CD8-positive, alpha-beta memory T cell (primary cell): ENCODE data around the gene ALAS1. TPM values are rescaled to one million over a fixed set of nuclear protein-coding genes. Genes with fewer than 3 reads are reported as not detected.

Experiments used
- CTCF ChIA-PET: fragments of 350-600 bp; sonication (Branson Sonifier 250); formaldehyde crosslinking; loops from one replicate; lab custom pipeline; 2021; ENCODE audit warnings: antibody characterized with exemption; lab: Charles Lee
- POLR2A ChIA-PET: fragments of 350-600 bp; sonication (Branson Sonifier 250); formaldehyde crosslinking; loops from one replicate; lab custom pipeline; 2021; ENCODE audit warnings: antibody characterized with exemption; lab: Charles Lee
- DNase-seq, 5 donors: peaks; one replicate each; pipeline versions ENCODE4 v3.0.0 to v3.0.0-alpha.2; 2020 to 2022; ENCODE audit warnings: mixed read lengths in 1 of 5
- H3K27ac ChIP-seq: one replicate; pipeline ENCODE4 v1.7.0; 2013; ENCODE audit warnings: low read depth, mild to moderate bottlenecking, low read length, moderate library complexity
- H3K27me3 ChIP-seq: 2 replicates; pipeline ENCODE4 v1.7.0; 2013; ENCODE audit warnings: low read length, mild to moderate bottlenecking; ENCODE audit not compliant: insufficient read depth, poor library complexity, severe bottlenecking
- H3K36me3 ChIP-seq: 2 replicates; pipeline ENCODE4 v1.7.0; 2013; ENCODE audit warnings: mild to moderate bottlenecking, low read length, moderate library complexity; ENCODE audit not compliant: insufficient read depth
- H3K4me1 ChIP-seq: 2 replicates; pipeline ENCODE4 v1.7.0; 2013; ENCODE audit warnings: mild to moderate bottlenecking, low read length, moderate library complexity; ENCODE audit not compliant: insufficient read depth
- H3K4me3 ChIP-seq: 2 replicates; pipeline ENCODE4 v1.7.0; 2013; ENCODE audit warnings: mild to moderate bottlenecking, low read length
- H3K9me3 ChIP-seq: 2 replicates; pipeline ENCODE4 v1.7.0; 2013; ENCODE audit warnings: mild to moderate bottlenecking, low read length
- H3K27ac Mint-ChIP-seq, 8 donors: one replicate each; pipeline ENCODE4 v1.8.0; 2020 to 2021; ENCODE audit warnings: mixed read lengths in 8 of 8, mild to moderate bottlenecking in 6 of 8, inconsistent platforms in 3 of 8, moderate library complexity in 3 of 8
- H3K27me3 Mint-ChIP-seq, 2 donors: one replicate each; pipeline ENCODE4 v1.8.0; 2020 to 2021; ENCODE audit warnings: mixed read lengths in 2 of 2, mild to moderate bottlenecking in 1 of 2, moderate library complexity in 1 of 2
- H3K36me3 Mint-ChIP-seq, 3 donors: one replicate each; pipeline ENCODE4 v1.8.0; 2020 to 2021; ENCODE audit warnings: mixed read lengths in 3 of 3, inconsistent platforms in 1 of 3, mild to moderate bottlenecking in 1 of 3
- H3K4me1 Mint-ChIP-seq, 3 donors: one replicate each; pipeline ENCODE4 v1.8.0; 2020 to 2021; ENCODE audit warnings: mixed read lengths in 3 of 3, inconsistent platforms in 1 of 3, mild to moderate bottlenecking in 1 of 3
- H3K4me3 Mint-ChIP-seq, 7 donors: one replicate each; pipeline ENCODE4 v1.8.0; 2020 to 2021; ENCODE audit warnings: mixed read lengths in 7 of 7, mild to moderate bottlenecking in 6 of 7, moderate library complexity in 4 of 7, inconsistent platforms in 2 of 7
- H3K9me3 Mint-ChIP-seq, 5 donors: one replicate each; pipeline ENCODE4 v1.8.0; 2020 to 2022; ENCODE audit warnings: mixed read lengths in 5 of 5, mild to moderate bottlenecking in 3 of 5, moderate library complexity in 2 of 5, inconsistent platforms in 1 of 5
- polyA plus RNA-seq: library from polyadenylated mRNA; unstranded; fragments of 300-500 nt; fragmentation: Illumina TruSeq; gene quantifications from one replicate; pipeline ENCODE4 v1.2.3, GENCODE V29; 2021
- total RNA-seq, 2 experiments: library from RNA; stranded (reverse); gene quantifications; one replicate each; pipeline ENCODE4 v1.2.3, GENCODE V29; 2021

Gene ALAS1
- total and polyA plus RNA-seq, 3 experiments from 2014 or later: 32.9 to 73.0 (median 72.2) TPM

DNA sequence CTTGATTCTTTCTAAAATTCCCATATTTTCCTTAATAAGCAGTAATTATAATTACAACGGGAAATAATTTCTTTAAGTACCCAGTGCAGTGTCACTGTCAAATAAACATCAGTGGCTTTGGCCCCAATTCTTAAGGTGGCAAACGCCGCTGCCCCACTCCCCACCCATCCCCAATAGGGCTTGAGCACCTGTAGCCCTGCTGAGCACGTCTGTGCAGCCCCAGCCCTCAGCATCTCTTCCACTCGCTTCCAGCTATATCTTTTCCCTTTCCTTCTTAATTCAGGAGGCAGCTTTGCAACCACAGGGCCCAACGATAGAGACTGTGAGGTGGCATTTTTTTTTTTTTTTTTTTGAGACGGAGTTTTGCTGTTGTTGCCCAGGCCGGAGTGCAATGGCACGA, 56.6 kb downstream of the ALAS1 start:
- H3K27me3 Mint-ChIP-seq: peaks cover 0 to 2% of the 10 kb centered on the region in 2 donors
- H3K4me3 ChIP-seq: peak overlapping the region; percentile 39
- H3K4me1 Mint-ChIP-seq: peaks cover 76 to 96% (median 93%) of the 10 kb centered on the region in 3 donors
- H3K27ac ChIP-seq: no peak overlapping the region
- POLR2A ChIA-PET: interaction anchor here (3.2 to 4.8 kb wide), 3 partner anchors 11 to 24 kb away, joined by 27 to 86 read pairs (median 31); partner anchors contain the start of genes TWF2 and WDR82
- no peaks in the 10 kb centered on the region for H3K27me3 ChIP-seq
- H3K36me3 Mint-ChIP-seq: peaks cover 0 to 84% (median 36%) of the 10 kb centered on the region in 3 donors
- H3K4me1 ChIP-seq: peaks cover 93% of the 10 kb centered on the region
- no peak for DNase-seq
- no peaks in the 10 kb centered on the region for H3K9me3 ChIP-seq
- peak overlapping the region in 2 of 7 donors; percentile 90 to 92 for H3K4me3 Mint-ChIP-seq
- H3K36me3 ChIP-seq: peaks cover 55% of the 10 kb centered on the region
- peaks cover 0 to 2% (median 0%) of the 10 kb centered on the region in 5 donors for H3K9me3 Mint-ChIP-seq
- CTCF ChIA-PET: interaction anchor here (0.6 to 14.4 kb wide), 6 partner anchors 8 to 84 kb away, joined by 3 to 156 read pairs (median 27); partner anchors contain the start of genes TWF2 and WDR82
- H3K27ac Mint-ChIP-seq: peak overlapping the region; percentile 95 to 100 (median 100)

DNA sequence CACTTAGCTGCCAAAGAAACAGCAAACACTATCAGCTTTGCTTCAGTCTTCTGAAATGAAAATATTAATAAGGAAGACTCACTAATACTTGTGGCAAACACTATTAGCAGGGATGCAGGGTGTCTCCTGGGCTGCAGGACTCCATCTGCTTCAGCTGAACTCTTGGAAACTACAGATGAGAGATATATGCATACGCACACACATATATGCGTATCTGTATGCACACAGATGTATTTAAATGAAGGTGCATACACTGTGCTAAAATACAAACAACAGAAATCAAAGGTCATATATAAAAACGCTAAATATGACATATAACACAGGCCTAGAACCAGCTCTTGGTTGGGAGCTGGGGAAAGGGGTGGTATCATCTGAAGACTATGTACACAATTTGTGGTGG, 58.2 kb downstream of the ALAS1 start:
- peaks cover 0 to 2% (median 0%) of the 10 kb centered on the region in 5 donors for H3K9me3 Mint-ChIP-seq
- DNase-seq: no peak
- H3K4me3 ChIP-seq: no peak overlapping the region
- H3K27ac ChIP-seq: no peak overlapping the region
- no peaks in the 10 kb centered on the region for H3K9me3 ChIP-seq
- peaks cover 70% of the 10 kb centered on the region for H3K36me3 ChIP-seq
- peaks cover 71 to 97% (median 93%) of the 10 kb centered on the region in 3 donors for H3K4me1 Mint-ChIP-seq
- peaks cover 92% of the 10 kb centered on the region for H3K4me1 ChIP-seq
- peak overlapping the region in 2 of 7 donors; percentile 2 to 6 for H3K4me3 Mint-ChIP-seq
- peaks cover 0 to 2% of the 10 kb centered on the region in 2 donors for H3K27me3 Mint-ChIP-seq
- peak overlapping the region; percentile 81 to 100 (median 99) for H3K27ac Mint-ChIP-seq
- H3K27me3 ChIP-seq: no peaks in the 10 kb centered on the region
- CTCF ChIA-PET: interaction anchor here (1.0 to 14.4 kb wide), 4 partner anchors 16 to 83 kb away, joined by 3 to 156 read pairs (median 12); partner anchors contain the start of gene WDR82
- peaks cover 4 to 86% (median 41%) of the 10 kb centered on the region in 3 donors for H3K36me3 Mint-ChIP-seq
- POLR2A ChIA-PET: interaction anchor here (0.6 to 1.4 kb wide), 2 partner anchors 15 to 25 kb away, joined by 6 to 8 read pairs; no protein-coding TSS in a partner anchor

GRCh38 chr3:52256622-52257021, 58.7 kb downstream of the ALAS1 start:
- peak in 1 of 5 donors; percentile 33 for DNase-seq
- Mint-ChIP-seq H3K4me3 (peak overlapping the region in 1 of 7 donors; percentile 15), H3K36me3 (peaks cover 4 to 91% (median 42%) of the 10 kb centered on the region in 3 donors), H3K27me3 (peaks cover 0 to 2% of the 10 kb centered on the region in 2 donors), H3K4me1 (peaks cover 76 to 98% (median 97%) of the 10 kb centered on the region in 3 donors), H3K27ac (peak overlapping the region; percentile 81 to 100 (median 96)), H3K9me3 (peaks cover 0 to 2% (median 0%) of the 10 kb centered on the region in 5 donors)
- Histone ChIP-seq H3K4me3 (no peak overlapping the region), H3K27ac (no peak overlapping the region), H3K27me3 (no peaks in the 10 kb centered on the region), H3K36me3 (peaks cover 74% of the 10 kb centered on the region), H3K9me3 (no peaks in the 10 kb centered on the region), H3K4me1 (peaks cover 93% of the 10 kb centered on the region)
- ChIA-PET CTCF (interaction anchor here (0.8 to 14.4 kb wide), 4 partner anchors 16 to 26 kb away, joined by 3 to 156 read pairs (median 3); partner anchors contain the start of gene WDR82), POLR2A (interaction anchor here (0.6 to 1.4 kb wide), 2 partner anchors 15 to 24 kb away, joined by 6 to 8 read pairs; no protein-coding TSS in a partner anchor)

- Mint-ChIP-seq H3K9me3 (peaks cover 0 to 2% (median 0%) of the 10 kb centered on the region in 5 donors), H3K27me3 (peaks cover 0 to 2% of the 10 kb centered on the region in 2 donors)
- H3K27ac ChIP-seq: no peak overlapping the region
These were observed 60.0 kb downstream of the ALAS1 start for GRCh38 chr3:52257911-52258310.

GRCh38 chr3:52259035-52259434, 61.1 kb downstream of the ALAS1 start:
- ChIA-PET CTCF (interaction anchor here (1.4 to 3.1 kb wide), 3 partner anchors 13 to 27 kb away, joined by 4 to 15 read pairs (median 8); no protein-coding TSS in a partner anchor), POLR2A (interaction anchor here (0.6 to 1.2 kb wide), 3 partner anchors 12 to 14 kb away, joined by 3 read pairs; partner anchors contain the start of gene PPM1M)
- Histone ChIP-seq H3K9me3 (no peaks in the 10 kb centered on the region), H3K27ac (no peak overlapping the region), H3K36me3 (peaks cover 95% of the 10 kb centered on the region), H3K4me3 (no peak overlapping the region), H3K4me1 (peaks cover 94% of the 10 kb centered on the region), H3K27me3 (no peaks in the 10 kb centered on the region)
- Mint-ChIP-seq H3K27ac (peak overlapping the region in 7 of 8 donors; percentile 36 to 98 (median 85)), H3K4me1 (peaks cover 81 to 98% (median 97%) of the 10 kb centered on the region in 3 donors), H3K36me3 (peaks cover 14 to 97% (median 47%) of the 10 kb centered on the region in 3 donors), H3K9me3 (no peaks in the 10 kb centered on the region), H3K4me3 (no peak overlapping the region), H3K27me3 (no peaks in the 10 kb centered on the region)
- no peak for DNase-seq

More at GRCh38 chr3:52257911-52258310, 60.0 kb downstream of the ALAS1 start:
- ChIA-PET CTCF (no interaction called here), POLR2A (no interaction called here)
- Mint-ChIP-seq H3K36me3 (peaks cover 4 to 95% (median 41%) of the 10 kb centered on the region in 3 donors), H3K27ac (peak overlapping the region; percentile 43 to 100 (median 90)), H3K4me3 (no peak overlapping the region), H3K4me1 (peaks cover 82 to 98% (median 97%) of the 10 kb centered on the region in 3 donors)
- Histone ChIP-seq H3K4me1 (peaks cover 93% of the 10 kb centered on the region), H3K27me3 (no peaks in the 10 kb centered on the region), H3K4me3 (no peak overlapping the region), H3K36me3 (peaks cover 87% of the 10 kb centered on the region), H3K9me3 (no peaks in the 10 kb centered on the region)
- DNase-seq: no peak

GRCh38 chr3:52259448-52259847, 61.5 kb downstream of the ALAS1 start:
- H3K4me1 Mint-ChIP-seq: peaks cover 81 to 98% (median 97%) of the 10 kb centered on the region in 3 donors
- no peaks in the 10 kb centered on the region for H3K27me3 Mint-ChIP-seq
- ChIA-PET CTCF (interaction anchor here (1.4 to 3.1 kb wide), 4 partner anchors 12 to 28 kb away, joined by 4 to 15 read pairs (median 6); no protein-coding TSS in a partner anchor), POLR2A (interaction anchor here (0.6 to 1.7 kb wide), 4 partner anchors 12 to 19 kb away, joined by 3 to 4 read pairs (median 3); partner anchors contain the start of genes PPM1M and WDR82)
- peaks cover 95% of the 10 kb centered on the region for H3K36me3 ChIP-seq
- no peaks in the 10 kb centered on the region for H3K9me3 ChIP-seq
- no peak overlapping the region for H3K4me3 ChIP-seq
- no peaks in the 10 kb centered on the region for H3K27me3 ChIP-seq
- H3K9me3 Mint-ChIP-seq: no peaks in the 10 kb centered on the region
- no peak overlapping the region for H3K27ac ChIP-seq
- peaks cover 94% of the 10 kb centered on the region for H3K4me1 ChIP-seq
- no peak for DNase-seq
- H3K36me3 Mint-ChIP-seq: peaks cover 18 to 97% (median 51%) of the 10 kb centered on the region in 3 donors
- no peak overlapping the region for H3K4me3 Mint-ChIP-seq
- peak overlapping the region in 5 of 8 donors; percentile 85 to 98 (median 86) for H3K27ac Mint-ChIP-seq

- ChIA-PET POLR2A (interaction anchor here (1.4 kb wide), 1 partner anchor 10 kb away, joined by 4 read pairs; no protein-coding TSS in a partner anchor), CTCF (interaction anchor here (3.0 kb wide), 1 partner anchor 9 kb away, joined by 10 read pairs; no protein-coding TSS in a partner anchor)
- peak overlapping the region in 5 of 7 donors; percentile 19 to 59 (median 44) for H3K4me3 Mint-ChIP-seq
- H3K9me3 Mint-ChIP-seq: no peaks in the 10 kb centered on the region
- H3K27ac Mint-ChIP-seq: peak overlapping the region in 7 of 8 donors; percentile 31 to 96 (median 73)
- no peaks in the 10 kb centered on the region for H3K27me3 Mint-ChIP-seq
- peaks cover 91% of the 10 kb centered on the region for H3K36me3 ChIP-seq
- no peaks in the 10 kb centered on the region for H3K9me3 ChIP-seq
- H3K36me3 Mint-ChIP-seq: peaks cover 34 to 96% (median 49%) of the 10 kb centered on the region in 3 donors
- H3K27ac ChIP-seq: no peak overlapping the region
- DNase-seq: no peak
- H3K27me3 ChIP-seq: no peaks in the 10 kb centered on the region
- H3K4me1 ChIP-seq: peaks cover 83% of the 10 kb centered on the region
- peak overlapping the region; percentile 36 for H3K4me3 ChIP-seq
- H3K4me1 Mint-ChIP-seq: peaks cover 70 to 91% (median 87%) of the 10 kb centered on the region in 3 donors
These were observed 64.5 kb downstream of the ALAS1 start for GRCh38 chr3:52262447-52262846.
